AG10803 (cell line): ENCODE measurements around the gene PTPRG.
A peak's percentile ranks its signal among the peaks of the same experiment; 100 is the strongest.

Experiments used
- DNase-seq: peaks from one replicate; pipeline ENCODE4 v3.0.0; 2010; ENCODE audit warnings: low read depth
- H3K4me3 ChIP-seq: 2 replicates; pipeline ENCODE4 v1.5.1; 2011; ENCODE audit warnings: mild to moderate bottlenecking, low read length, control low read depth
- TF ChIP-seq, protein P1 (sequence below): conservative IDR thresholded peaks from 2 replicates; pipeline ENCODE4 v1.5.1; 2011; ENCODE audit warnings: mild to moderate bottlenecking, low read length, control low read depth, inconsistent platforms

Gene PTPRG

DNA sequence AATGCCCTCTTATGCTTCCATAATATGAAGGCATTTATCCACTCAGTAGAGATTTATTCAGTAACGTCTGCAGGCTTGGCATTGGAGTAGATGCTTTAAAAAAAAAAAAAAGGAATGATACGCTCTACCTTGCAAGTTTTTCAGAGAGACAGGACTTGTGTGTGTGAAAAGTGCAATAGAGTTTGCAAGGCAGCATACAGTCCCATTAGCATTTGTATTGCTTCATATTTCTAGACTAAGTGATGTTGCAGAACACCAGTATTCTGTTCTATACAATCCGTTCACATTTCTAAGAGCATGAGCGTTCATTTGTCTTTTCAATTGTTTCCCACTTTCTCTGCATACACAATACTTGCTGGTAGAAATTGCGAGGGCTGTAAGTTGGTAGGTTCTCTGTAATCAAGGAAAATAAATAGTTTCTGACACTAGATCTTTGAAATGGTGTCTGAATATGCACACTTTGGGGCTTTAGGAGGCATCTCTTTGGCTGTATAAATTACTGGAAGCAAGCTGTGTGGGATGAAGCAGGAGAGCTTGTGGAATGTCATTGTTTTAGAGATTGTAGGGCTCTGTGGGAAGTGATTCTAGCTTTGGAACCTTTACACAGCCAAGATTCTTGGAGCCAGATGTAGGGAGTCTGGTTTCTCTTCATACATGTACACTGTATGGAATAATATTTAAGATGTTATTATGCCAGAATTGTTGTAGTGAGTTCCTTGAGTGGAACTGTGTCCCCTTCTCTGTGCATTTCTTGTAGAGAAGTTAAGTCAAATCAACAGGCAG, 549.3 kb downstream of the PTPRG start:
- H3K4me3 ChIP-seq: no peak overlapping the region
- peak; percentile 38 for DNase-seq
- TF ChIP-seq, protein P1, sequence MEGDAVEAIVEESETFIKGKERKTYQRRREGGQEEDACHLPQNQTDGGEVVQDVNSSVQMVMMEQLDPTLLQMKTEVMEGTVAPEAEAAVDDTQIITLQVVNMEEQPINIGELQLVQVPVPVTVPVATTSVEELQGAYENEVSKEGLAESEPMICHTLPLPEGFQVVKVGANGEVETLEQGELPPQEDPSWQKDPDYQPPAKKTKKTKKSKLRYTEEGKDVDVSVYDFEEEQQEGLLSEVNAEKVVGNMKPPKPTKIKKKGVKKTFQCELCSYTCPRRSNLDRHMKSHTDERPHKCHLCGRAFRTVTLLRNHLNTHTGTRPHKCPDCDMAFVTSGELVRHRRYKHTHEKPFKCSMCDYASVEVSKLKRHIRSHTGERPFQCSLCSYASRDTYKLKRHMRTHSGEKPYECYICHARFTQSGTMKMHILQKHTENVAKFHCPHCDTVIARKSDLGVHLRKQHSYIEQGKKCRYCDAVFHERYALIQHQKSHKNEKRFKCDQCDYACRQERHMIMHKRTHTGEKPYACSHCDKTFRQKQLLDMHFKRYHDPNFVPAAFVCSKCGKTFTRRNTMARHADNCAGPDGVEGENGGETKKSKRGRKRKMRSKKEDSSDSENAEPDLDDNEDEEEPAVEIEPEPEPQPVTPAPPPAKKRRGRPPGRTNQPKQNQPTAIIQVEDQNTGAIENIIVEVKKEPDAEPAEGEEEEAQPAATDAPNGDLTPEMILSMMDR: no peak

GRCh38 chr3:62113092-62113491, 551.7 kb downstream of the PTPRG start:
- TF ChIP-seq, protein P1: no peak
- no peak overlapping the region for H3K4me3 ChIP-seq
- no peak for DNase-seq

DNA sequence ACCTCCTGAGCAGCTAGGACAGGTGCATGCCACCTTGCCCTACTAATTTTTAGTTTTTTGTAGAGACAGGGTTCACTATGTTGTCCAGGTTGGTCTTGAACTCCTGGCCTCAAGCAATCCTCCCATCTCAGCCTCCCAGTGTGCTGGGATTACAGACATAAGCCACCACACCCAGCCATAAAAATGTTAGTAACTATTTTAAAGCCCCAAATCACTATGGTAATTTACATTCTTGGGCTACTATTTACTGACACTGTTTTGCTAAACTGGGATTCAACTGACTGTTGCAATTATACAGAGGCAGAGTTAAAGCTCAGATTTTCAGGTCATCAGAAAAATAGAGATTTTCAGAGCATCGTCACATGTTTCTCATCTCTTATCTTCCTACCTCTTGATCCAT, 553.4 kb downstream of the PTPRG start:
- no peak overlapping the region for H3K4me3 ChIP-seq
- TF ChIP-seq, protein P1: no peak
- DNase-seq: peak; percentile 25

GRCh38 chr3:62117903-62118548, 556.7 kb downstream of the PTPRG start:
- no peak for DNase-seq
- no peak overlapping the region for H3K4me3 ChIP-seq
- TF ChIP-seq, protein P1: no peak

DNA sequence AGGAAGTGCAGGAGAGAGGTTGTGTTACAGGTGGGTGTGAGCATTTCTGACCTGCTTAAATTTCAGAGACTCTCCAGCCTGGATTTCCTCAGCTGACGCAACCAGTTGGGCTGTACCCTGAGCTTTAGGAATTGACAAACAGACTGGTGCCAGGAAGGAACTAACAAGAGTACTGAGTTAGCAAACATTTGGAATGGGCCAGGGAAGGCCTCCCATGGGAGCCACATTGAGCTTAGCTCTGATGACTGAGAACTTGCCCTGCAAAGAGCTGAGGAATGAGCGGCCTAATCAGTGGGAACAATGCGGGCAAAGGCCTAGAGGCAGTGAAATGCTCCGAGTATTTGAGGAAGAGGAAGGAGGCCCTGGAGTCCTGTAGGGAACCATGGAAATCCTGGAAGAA, 557.8 kb downstream of the PTPRG start:
- TF ChIP-seq, protein P1: no peak

DNA sequence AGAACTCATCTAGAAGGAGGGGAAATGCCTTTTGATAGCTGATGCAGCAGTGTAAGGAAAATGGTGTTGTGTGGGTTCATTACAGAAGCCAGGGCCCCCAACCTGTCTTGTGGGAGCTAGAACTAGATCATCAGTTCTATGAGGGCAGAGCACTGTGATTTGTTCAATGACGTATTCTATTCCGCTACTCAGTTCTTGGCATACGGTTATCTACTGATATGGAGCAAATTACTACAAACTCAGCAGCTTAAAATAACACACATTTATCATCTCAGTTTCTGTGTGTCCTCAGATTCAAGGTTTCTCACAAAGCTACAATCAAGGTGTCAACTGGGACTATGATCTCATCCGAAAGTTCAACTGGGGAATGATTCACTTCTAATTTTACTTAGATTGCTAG, 561.4 kb downstream of the PTPRG start:
- DNase-seq: no peak
- H3K4me3 ChIP-seq: no peak overlapping the region
- TF ChIP-seq, protein P1: no peak

More for the DNA sequence above, 557.8 kb downstream of the PTPRG start:
- peak; percentile 19 for DNase-seq
- no peak overlapping the region for H3K4me3 ChIP-seq

DNA sequence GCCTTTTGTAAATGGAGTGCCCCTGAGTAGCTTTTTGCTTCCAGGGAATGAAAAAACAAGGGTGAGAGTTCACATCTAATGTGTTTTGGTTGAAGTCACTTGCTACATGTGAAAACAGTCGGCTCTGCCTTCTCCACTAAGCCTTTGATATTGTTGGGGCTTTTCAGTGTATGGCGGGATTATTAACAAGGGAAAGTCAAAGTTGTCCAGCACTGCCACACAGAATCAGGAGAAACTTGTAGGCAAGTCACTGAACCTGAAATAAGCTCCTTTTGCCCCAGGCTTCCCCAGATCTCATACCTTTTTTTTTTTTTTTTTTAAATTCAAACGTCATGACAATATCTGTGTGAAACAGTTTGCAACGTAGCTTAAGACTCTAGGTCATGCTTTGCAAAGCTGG, 564.0 kb downstream of the PTPRG start:
- H3K4me3 ChIP-seq: no peak overlapping the region
- TF ChIP-seq, protein P1: no peak
- no peak for DNase-seq
